H1 (cell line): ENCODE results near the gene TOM1L2. TPM values are rescaled to one million over a fixed set of nuclear protein-coding genes. Genes with fewer than 3 reads are reported as not detected.

Source experiments
- BCL11A ChIP-seq, 2 experiments: IDR thresholded peaks; one replicate each; pipeline ENCODE4 v1.6.1; 2011; ENCODE audit warnings: low read depth in 2 of 2, low read length in 2 of 2, mild to moderate bottlenecking in 2 of 2
- EZH2 ChIP-seq: fragments of 200-600 bp; sonication (generic); IDR thresholded peaks from 2 replicates; pipeline ENCODE4 v1.7.1; 2012; ENCODE audit warnings: low read depth, mild to moderate bottlenecking, moderate library complexity, low read length, inconsistent platforms; ENCODE audit not compliant: severe bottlenecking
- HDAC2 ChIP-seq, 2 experiments: fragments of 300-600 bp in 1 of 2; sonication (generic) in 1 of 2; IDR thresholded peaks; 2 replicates each; pipeline ENCODE4 v1.6.1; 2011 to 2012; ENCODE audit warnings: low read depth in 2 of 2, low read length in 2 of 2, mild to moderate bottlenecking in 2 of 2, moderate library complexity in 2 of 2, borderline replicate concordance in 1 of 2, inconsistent platforms in 1 of 2
- HDAC6 ChIP-seq: IDR thresholded peaks from one replicate; pipeline ENCODE4 v1.7.1; 2012; ENCODE audit warnings: low read depth, mild to moderate bottlenecking, inconsistent platforms, low read length, moderate library complexity
- KDM5A ChIP-seq: fragments of 200-600 bp; IDR thresholded peaks from 2 replicates; pipeline ENCODE4 v1.7.1; 2012; ENCODE audit warnings: mild to moderate bottlenecking, low read length, inconsistent platforms, mixed read lengths
- RBBP5 ChIP-seq: IDR thresholded peaks from 2 replicates; pipeline ENCODE4 v1.7.1; 2012; ENCODE audit warnings: low read depth, mild to moderate bottlenecking, inconsistent platforms, low read length, moderate library complexity, borderline replicate concordance
- TBP ChIP-seq: IDR thresholded peaks from 2 replicates; pipeline ENCODE4 v1.6.1; 2011; ENCODE audit warnings: low read depth, low read length, improper control_type of control experiment
- ZNF274 ChIP-seq: IDR thresholded peaks from 2 replicates; pipeline ENCODE4 v1.7.0; 2012; ENCODE audit warnings: low read length, borderline replicate concordance; ENCODE audit errors: extremely low read depth
- polyA plus RNA-seq, 7 experiments: library from polyadenylated mRNA; depleted of rRNA in 3 of 7; stranded (reverse) in 5 of 7; unstranded in 2 of 7; fragments of >200 nt in 5 of 7; fragments of 200-250 nt in 2 of 7; gene quantifications; 1 replicate in 5 of 7; 2 replicates in 1 of 7; 4 replicates in 1 of 7; pipeline versions ENCODE4 v1.2.1 to v1.2.3, GENCODE V29; 2011 to 2013; ENCODE audit warnings: missing spikeins in 2 of 7, mixed read lengths in 2 of 7
- total RNA-seq: library from RNA; stranded (reverse); fragmentation: NEBNext Ultra II Directional; extraction: Animal tissue kit (Norgen Biotek cat#: 25700); gene quantifications from 2 replicates; pipeline ENCODE4 v1.2.1, GENCODE V29; 2021
- TF ChIP-seq, protein P1 (sequence below): IDR thresholded peaks from 2 replicates; pipeline ENCODE4 v1.6.1; 2012; ENCODE audit warnings: low read length, inconsistent platforms

The TOM1L2 gene
- total and polyA plus RNA-seq, 2 of the 8 experiments (the other 6 are each of a cell fraction or from before 2014, with no cell fraction given), result 2.0 to 3.4 TPM

DNA sequence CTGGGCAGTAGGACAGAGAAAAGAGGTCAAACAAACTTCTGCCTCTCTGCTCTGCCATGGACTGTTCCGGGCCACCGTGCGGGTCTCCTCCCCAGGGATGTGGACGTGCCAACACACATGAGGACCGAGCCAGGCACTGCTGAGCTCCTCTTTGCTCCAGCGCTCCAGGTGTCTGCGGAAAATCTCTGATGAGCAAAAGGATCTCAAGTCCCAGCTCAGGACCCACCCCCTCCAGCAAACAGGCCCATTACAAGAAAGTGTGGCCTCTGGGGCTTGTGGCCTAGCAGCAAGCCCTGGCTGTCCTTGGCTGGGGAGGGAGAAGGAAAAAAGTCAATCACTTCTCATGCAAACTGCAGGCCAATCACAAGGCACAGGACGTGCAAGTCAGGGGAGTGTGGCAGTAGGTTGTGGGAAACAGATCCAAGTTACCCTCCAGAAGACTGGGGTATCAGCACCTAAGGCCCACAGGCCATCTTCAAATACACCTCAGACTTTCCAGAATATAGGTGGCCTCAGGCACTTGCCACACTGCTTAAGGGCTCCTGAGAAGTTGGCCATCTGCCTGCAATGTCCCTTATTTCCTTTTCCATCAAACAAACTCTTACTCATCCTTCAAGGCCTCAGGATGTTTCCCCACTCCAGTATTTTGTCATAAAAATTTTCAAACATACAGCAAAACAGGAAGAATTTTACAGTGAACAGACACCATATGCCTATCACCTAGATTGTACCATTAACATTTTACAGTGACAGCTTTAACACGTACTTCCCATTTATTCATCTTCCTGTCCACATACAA, 99.5 kb downstream of the TOM1L2 start (continued):
- TF ChIP-seq TBP, result no peak
- no peak for TF ChIP-seq ZNF274
- no peak for TF ChIP-seq RBBP5
- no peak for TF ChIP-seq KDM5A
- no peak for TF ChIP-seq HDAC2 (IDR thresholded peaks at IDR 0.05; ENCODE audit: borderline replicate concordance in 1 of 2, low read depth in 2 of 2, low read length in 2 of 2)
- no peak for TF ChIP-seq HDAC6
- no peak for TF ChIP-seq BCL11A (IDR thresholded peaks at IDR 0.05; ENCODE audit: low read depth in 2 of 2, low read length in 2 of 2)
- TF ChIP-seq EZH2, result no peak
- TF ChIP-seq, protein P1, sequence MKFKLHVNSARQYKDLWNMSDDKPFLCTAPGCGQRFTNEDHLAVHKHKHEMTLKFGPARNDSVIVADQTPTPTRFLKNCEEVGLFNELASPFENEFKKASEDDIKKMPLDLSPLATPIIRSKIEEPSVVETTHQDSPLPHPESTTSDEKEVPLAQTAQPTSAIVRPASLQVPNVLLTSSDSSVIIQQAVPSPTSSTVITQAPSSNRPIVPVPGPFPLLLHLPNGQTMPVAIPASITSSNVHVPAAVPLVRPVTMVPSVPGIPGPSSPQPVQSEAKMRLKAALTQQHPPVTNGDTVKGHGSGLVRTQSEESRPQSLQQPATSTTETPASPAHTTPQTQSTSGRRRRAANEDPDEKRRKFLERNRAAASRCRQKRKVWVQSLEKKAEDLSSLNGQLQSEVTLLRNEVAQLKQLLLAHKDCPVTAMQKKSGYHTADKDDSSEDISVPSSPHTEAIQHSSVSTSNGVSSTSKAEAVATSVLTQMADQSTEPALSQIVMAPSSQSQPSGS, result no peak
